GM12878 (cell line): Measurements from ENCODE around the gene RMDN3.

Experiments
- EZH2 ChIP-seq: IDR thresholded peaks from 2 replicates; pipeline ENCODE4 v1.6.1; 2012; ENCODE audit warnings: low read depth, mild to moderate bottlenecking, control low read depth, inconsistent platforms, low read length, borderline replicate concordance; ENCODE audit not compliant: control insufficient read depth
- GABPA ChIP-seq: IDR thresholded peaks from 2 replicates; pipeline ENCODE4 v1.6.1; 2014; ENCODE audit warnings: antibody characterized with exemption, low read depth, mild to moderate bottlenecking, inconsistent platforms
- MYC ChIP-seq: IDR thresholded peaks from 2 replicates; pipeline ENCODE4 v1.6.1; 2011; ENCODE audit warnings: mild to moderate bottlenecking, low read length, moderate library complexity, inconsistent platforms; ENCODE audit not compliant: insufficient read depth, insufficient replicate concordance, insufficient read length, severe bottlenecking
- RAD21 ChIP-seq: IDR thresholded peaks from 2 replicates; pipeline ENCODE4 v1.6.1; 2011; ENCODE audit warnings: mild to moderate bottlenecking, low read depth, low read length, moderate library complexity; ENCODE audit not compliant: insufficient read depth
- RB1 ChIP-seq: fragments of 450-650 bp; formaldehyde crosslinking; IDR thresholded peaks from 2 replicates; pipeline ENCODE4 v1.6.1; 2017; ENCODE audit warnings: mild to moderate bottlenecking, borderline replicate concordance
- RBBP5 ChIP-seq: fragments of 200-600 bp; sonication (generic); conservative IDR thresholded peaks from 2 replicates; pipeline ENCODE4 v1.6.1; 2016
- RELA ChIP-seq: fragments of 450-650 bp; IDR thresholded peaks from 2 replicates; pipeline ENCODE4 v1.8.0; 2014; ENCODE audit warnings: borderline replicate concordance; ENCODE audit not compliant: partially characterized antibody
- REST ChIP-seq: IDR thresholded peaks from 2 replicates; pipeline ENCODE4 v1.6.1; 2012; ENCODE audit warnings: mild to moderate bottlenecking, low read depth, low read length
- ZNF24 ChIP-seq: fragments of 450-650 bp; IDR thresholded peaks from 2 replicates; pipeline ENCODE4 v1.6.1; 2017; ENCODE audit warnings: antibody characterized with exemption, mild to moderate bottlenecking
- ZNF622 ChIP-seq: fragments of 450-650 bp; IDR thresholded peaks from 2 replicates; pipeline ENCODE4 v1.6.1; 2017; ENCODE audit warnings: mild to moderate bottlenecking, inconsistent platforms
- TF ChIP-seq, protein P1 (sequence below), 3 experiments: IDR thresholded peaks in 2 of 3; conservative IDR thresholded peaks in 1 of 3; 2 replicates each; pipeline ENCODE4 v1.5.1; 2011; ENCODE audit warnings: low read depth in 3 of 3, low read length in 3 of 3, mild to moderate bottlenecking in 3 of 3, control low read depth in 2 of 3, moderate library complexity in 2 of 3, inconsistent platforms in 1 of 3, mixed read lengths in 1 of 3; ENCODE audit not compliant: control insufficient read depth in 2 of 3, insufficient read depth in 1 of 3; ENCODE audit errors: extremely low read depth in 1 of 3

DNA sequence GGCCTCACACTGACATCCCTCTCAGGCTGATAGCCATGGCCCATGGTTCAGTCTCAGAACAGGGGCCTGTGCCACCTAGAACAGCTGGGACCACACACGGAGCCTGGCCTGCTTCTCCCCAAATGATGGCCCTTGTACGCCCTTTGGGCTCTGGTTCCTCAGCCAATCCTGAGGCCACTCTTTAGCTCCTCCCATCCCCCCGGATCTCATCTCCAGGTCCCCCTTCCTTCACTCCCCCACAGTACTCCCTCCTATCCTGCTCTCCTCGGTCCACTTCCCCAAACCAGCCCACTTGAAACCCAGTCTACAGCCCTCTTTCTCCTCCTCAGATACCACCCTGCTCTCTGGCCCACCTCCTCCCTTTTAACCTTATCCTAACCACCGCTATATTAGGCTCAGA, 34.1 kb upstream of the RMDN3 start:
- TF ChIP-seq RB1 = no peak
- TF ChIP-seq ZNF24 = no peak
- TF ChIP-seq EZH2 = no peak
- TF ChIP-seq GABPA = no peak
- TF ChIP-seq MYC = no peak
- TF ChIP-seq ZNF622 = no peak
- no peak for TF ChIP-seq RBBP5
- TF ChIP-seq REST = no peak
- TF ChIP-seq, protein P1, sequence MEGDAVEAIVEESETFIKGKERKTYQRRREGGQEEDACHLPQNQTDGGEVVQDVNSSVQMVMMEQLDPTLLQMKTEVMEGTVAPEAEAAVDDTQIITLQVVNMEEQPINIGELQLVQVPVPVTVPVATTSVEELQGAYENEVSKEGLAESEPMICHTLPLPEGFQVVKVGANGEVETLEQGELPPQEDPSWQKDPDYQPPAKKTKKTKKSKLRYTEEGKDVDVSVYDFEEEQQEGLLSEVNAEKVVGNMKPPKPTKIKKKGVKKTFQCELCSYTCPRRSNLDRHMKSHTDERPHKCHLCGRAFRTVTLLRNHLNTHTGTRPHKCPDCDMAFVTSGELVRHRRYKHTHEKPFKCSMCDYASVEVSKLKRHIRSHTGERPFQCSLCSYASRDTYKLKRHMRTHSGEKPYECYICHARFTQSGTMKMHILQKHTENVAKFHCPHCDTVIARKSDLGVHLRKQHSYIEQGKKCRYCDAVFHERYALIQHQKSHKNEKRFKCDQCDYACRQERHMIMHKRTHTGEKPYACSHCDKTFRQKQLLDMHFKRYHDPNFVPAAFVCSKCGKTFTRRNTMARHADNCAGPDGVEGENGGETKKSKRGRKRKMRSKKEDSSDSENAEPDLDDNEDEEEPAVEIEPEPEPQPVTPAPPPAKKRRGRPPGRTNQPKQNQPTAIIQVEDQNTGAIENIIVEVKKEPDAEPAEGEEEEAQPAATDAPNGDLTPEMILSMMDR (IDR thresholded peaks at IDR 0.05 in 2 of 3, conservative IDR thresholded peaks at IDR 0.05 in 1 of 3; ENCODE audit: control insufficient read depth in 2 of 3, extremely low read depth in 1 of 3, insufficient read depth in 1 of 3, low read depth in 3 of 3, low read length in 3 of 3) = no peak
- TF ChIP-seq RAD21 = no peak
- no peak for TF ChIP-seq RELA
